ENCODE results near the gene ANXA2R.

ANXA2R gene

DNA sequence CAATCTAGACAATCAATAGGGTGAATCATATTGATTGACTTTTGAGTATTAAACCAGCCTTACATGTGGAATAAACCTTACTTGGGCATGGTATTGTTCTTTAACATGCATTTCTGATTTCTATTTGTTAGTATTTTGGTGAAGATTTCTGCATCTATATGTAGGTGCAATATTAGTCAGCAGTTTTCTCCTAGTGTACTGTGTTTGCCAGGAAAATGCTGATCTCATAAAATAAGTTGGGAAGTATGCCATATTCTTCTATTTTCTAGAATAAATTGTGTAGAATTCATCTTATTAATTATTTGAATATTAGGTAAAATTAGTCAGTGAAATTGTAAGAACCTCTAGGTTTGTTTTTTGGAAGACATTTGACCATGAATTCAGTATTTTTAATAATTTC, 38.4 kb downstream of the ANXA2R start:
- no peak for ATAC-seq
- TF ChIP-seq ZNF70 (CRISPR knock-in tag; IDR thresholded peaks at IDR 0.05) (no peak), BACH2 (CRISPR knock-in tag; IDR thresholded peaks at IDR 0.05; ENCODE audit: borderline replicate concordance) (no peak), ZFP30 (CRISPR knock-in tag; IDR thresholded peaks at IDR 0.05) (no peak), ARNTL (CRISPR knock-in tag; IDR thresholded peaks at IDR 0.05; ENCODE audit: borderline replicate concordance, low read depth) (no peak)
- TF ChIP-seq, protein P1, sequence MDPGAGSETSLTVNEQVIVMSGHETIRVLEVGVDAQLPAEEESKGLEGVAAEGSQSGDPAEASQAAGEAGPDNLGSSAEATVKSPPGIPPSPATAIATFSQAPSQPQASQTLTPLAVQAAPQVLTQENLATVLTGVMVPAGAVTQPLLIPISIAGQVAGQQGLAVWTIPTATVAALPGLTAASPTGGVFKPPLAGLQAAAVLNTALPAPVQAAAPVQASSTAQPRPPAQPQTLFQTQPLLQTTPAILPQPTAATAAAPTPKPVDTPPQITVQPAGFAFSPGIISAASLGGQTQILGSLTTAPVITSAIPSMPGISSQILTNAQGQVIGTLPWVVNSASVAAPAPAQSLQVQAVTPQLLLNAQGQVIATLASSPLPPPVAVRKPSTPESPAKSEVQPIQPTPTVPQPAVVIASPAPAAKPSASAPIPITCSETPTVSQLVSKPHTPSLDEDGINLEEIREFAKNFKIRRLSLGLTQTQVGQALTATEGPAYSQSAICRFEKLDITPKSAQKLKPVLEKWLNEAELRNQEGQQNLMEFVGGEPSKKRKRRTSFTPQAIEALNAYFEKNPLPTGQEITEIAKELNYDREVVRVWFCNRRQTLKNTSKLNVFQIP (CRISPR knock-in tag; IDR thresholded peaks at IDR 0.05; ENCODE audit: borderline replicate concordance, low read depth): no peak
- TF ChIP-seq, protein P2, sequence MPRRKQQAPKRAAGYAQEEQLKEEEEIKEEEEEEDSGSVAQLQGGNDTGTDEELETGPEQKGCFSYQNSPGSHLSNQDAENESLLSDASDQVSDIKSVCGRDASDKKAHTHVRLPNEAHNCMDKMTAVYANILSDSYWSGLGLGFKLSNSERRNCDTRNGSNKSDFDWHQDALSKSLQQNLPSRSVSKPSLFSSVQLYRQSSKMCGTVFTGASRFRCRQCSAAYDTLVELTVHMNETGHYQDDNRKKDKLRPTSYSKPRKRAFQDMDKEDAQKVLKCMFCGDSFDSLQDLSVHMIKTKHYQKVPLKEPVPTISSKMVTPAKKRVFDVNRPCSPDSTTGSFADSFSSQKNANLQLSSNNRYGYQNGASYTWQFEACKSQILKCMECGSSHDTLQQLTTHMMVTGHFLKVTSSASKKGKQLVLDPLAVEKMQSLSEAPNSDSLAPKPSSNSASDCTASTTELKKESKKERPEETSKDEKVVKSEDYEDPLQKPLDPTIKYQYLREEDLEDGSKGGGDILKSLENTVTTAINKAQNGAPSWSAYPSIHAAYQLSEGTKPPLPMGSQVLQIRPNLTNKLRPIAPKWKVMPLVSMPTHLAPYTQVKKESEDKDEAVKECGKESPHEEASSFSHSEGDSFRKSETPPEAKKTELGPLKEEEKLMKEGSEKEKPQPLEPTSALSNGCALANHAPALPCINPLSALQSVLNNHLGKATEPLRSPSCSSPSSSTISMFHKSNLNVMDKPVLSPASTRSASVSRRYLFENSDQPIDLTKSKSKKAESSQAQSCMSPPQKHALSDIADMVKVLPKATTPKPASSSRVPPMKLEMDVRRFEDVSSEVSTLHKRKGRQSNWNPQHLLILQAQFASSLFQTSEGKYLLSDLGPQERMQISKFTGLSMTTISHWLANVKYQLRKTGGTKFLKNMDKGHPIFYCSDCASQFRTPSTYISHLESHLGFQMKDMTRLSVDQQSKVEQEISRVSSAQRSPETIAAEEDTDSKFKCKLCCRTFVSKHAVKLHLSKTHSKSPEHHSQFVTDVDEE (CRISPR knock-in tag; IDR thresholded peaks at IDR 0.05): no peak
- TF ChIP-seq, protein P3, sequence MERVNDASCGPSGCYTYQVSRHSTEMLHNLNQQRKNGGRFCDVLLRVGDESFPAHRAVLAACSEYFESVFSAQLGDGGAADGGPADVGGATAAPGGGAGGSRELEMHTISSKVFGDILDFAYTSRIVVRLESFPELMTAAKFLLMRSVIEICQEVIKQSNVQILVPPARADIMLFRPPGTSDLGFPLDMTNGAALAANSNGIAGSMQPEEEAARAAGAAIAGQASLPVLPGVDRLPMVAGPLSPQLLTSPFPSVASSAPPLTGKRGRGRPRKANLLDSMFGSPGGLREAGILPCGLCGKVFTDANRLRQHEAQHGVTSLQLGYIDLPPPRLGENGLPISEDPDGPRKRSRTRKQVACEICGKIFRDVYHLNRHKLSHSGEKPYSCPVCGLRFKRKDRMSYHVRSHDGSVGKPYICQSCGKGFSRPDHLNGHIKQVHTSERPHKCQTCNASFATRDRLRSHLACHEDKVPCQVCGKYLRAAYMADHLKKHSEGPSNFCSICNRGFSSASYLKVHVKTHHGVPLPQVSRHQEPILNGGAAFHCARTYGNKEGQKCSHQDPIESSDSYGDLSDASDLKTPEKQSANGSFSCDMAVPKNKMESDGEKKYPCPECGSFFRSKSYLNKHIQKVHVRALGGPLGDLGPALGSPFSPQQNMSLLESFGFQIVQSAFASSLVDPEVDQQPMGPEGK (CRISPR knock-in tag; IDR thresholded peaks at IDR 0.05; ENCODE audit: borderline replicate concordance): no peak

DNA sequence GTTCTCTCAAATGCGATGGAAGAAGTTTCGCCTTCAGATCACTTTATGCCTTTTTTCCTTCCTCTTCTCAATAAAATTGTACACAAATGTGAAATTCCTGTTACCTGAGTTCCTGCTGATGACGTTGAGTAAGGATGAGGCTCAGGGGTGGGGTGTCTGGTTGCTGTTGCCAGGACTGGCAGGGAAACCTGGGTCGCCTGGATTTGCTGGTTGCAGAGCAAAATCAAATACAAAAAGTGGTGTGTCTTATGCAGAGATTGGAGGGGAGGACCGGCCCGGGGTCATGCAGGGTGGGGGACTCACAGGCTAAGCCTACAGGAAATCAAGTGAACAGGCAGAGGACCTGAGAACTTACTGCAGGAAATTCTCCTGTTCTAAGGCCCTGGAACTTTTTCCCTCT, 39.2 kb downstream of the ANXA2R start:
- no peak; the same call in 2 of the 3 replicates for ATAC-seq
- TF ChIP-seq, protein P2 (CRISPR knock-in tag; IDR thresholded peaks at IDR 0.05): no peak
- no peak for TF ChIP-seq SNAI2 (CRISPR knock-in tag; IDR thresholded peaks at IDR 0.05)
- no peak for TF ChIP-seq ZNF565 (CRISPR knock-in tag; conservative IDR thresholded peaks at IDR 0.05; ENCODE audit: low read depth)

DNA sequence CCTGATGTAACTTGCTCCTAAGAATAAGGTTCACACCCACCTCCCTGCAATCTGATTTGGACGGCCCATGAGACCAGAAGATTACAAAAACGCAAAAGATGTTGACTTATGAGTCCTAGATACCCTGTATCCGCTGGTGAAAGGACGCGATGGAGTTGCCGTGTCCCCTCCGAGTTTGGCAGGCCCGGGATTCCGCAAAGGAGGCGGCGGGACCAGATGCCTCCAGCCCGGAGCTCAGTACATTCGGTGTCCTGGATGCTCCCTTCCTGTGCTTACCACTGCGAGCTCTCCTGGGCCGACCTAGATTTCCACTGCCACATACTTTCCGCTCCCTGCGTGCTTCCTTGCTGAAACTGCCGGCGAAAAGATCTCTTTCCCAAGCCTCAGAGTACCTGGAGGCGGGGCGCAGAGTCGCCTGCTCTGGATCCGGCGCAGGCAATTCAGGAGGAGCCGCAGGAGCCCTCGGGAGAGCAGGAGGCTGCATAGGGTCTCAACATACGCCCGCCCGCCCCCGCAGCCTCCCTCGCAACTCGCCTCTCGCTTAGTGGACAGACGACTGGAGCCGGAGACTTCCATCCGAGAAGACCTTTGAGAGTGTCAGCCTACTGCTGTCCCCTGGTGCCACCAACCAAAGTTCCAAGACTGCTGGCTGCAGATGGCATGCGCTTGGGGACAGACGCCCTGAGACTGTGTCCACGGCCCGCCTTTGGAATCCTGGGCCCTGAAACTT, 39.8 kb downstream of the ANXA2R start:
- no peak for TF ChIP-seq ISL1 (CRISPR knock-in tag; IDR thresholded peaks at IDR 0.05)
- TF ChIP-seq GLIS3 (CRISPR knock-in tag; IDR thresholded peaks at IDR 0.05): no peak
- no peak for TF ChIP-seq ESRRG (CRISPR knock-in tag; IDR thresholded peaks at IDR 0.05)
- TF ChIP-seq ZFP3 (CRISPR knock-in tag; IDR thresholded peaks at IDR 0.05): no peak
- TF ChIP-seq BACH2 (CRISPR knock-in tag; IDR thresholded peaks at IDR 0.05; ENCODE audit: borderline replicate concordance): no peak
- no peak for TF ChIP-seq ZNF8 (CRISPR knock-in tag; IDR thresholded peaks at IDR 0.05)
- TF ChIP-seq RARB (CRISPR knock-in tag; IDR thresholded peaks at IDR 0.05): no peak
- TF ChIP-seq SNAI2 (CRISPR knock-in tag; IDR thresholded peaks at IDR 0.05): no peak
- TF ChIP-seq TOX (CRISPR knock-in tag; IDR thresholded peaks at IDR 0.05; ENCODE audit: borderline replicate concordance): no peak
- no peak for TF ChIP-seq ARNTL (CRISPR knock-in tag; IDR thresholded peaks at IDR 0.05; ENCODE audit: borderline replicate concordance, low read depth)
- TF ChIP-seq ZFP30 (CRISPR knock-in tag; IDR thresholded peaks at IDR 0.05): no peak
- no peak for TF ChIP-seq ZC3H10 (CRISPR knock-in tag; IDR thresholded peaks at IDR 0.05)
- no peak for TF ChIP-seq CSDC2 (CRISPR knock-in tag; IDR thresholded peaks at IDR 0.05)
- TF ChIP-seq, protein P2 (CRISPR knock-in tag; IDR thresholded peaks at IDR 0.05): no peak
- peak; percentile 76 for ATAC-seq
